Germinal center (tissue), 1 donor: Measurements from ENCODE around the gene MFRP.
"Not testable (repeated sequence)": the region's sequence is repeated elsewhere in the genome, so short reads cannot be mapped to it uniquely, and the experiment has no call there.

ENCODE experiments used
- DNase-seq: peaks from one replicate; pipeline ENCODE4 v3.0.0; 2012; ENCODE audit warnings: mixed read lengths, low spot score

MFRP gene

GRCh38 chr11:119346605-119347004 is at the start of gene MFRP:
TSS of gene MFRP (minus strand) at chr11:119346705. CDS start at chr11:119346513, 192 bp downstream.
- DNase-seq, result no peak

GRCh38 chr11:119391275-119391674 is 44.8 kb upstream of the MFRP start:
- no peak for DNase-seq

GRCh38 chr11:119389611-119390254 is 43.2 kb upstream of the MFRP start:
- DNase-seq, result peak; percentile 61

- no peak for DNase-seq
Measured at GRCh38 chr11:119388103-119388502, 41.6 kb upstream of the MFRP start.

GRCh38 chr11:119384332-119384731 is 37.8 kb upstream of the MFRP start:
- DNase-seq, result no peak

- not testable (repeated sequence) for DNase-seq
Measured at GRCh38 chr11:119382513-119382912, 36.0 kb upstream of the MFRP start.

- no peak for DNase-seq
Measured at GRCh38 chr11:119382101-119382500, 35.6 kb upstream of the MFRP start.

GRCh38 chr11:119381181-119381988 is 34.9 kb upstream of the MFRP start, which contains the start of gene USP2:
TSS of gene USP2 (minus strand) at chr11:119381690. CDS start at chr11:119373480, 8,210 bp downstream.
- peak; percentile 93 for DNase-seq

GRCh38 chr11:119380827-119381180 is 34.3 kb upstream of the MFRP start:
- no peak for DNase-seq

GRCh38 chr11:119380160-119380826 is 33.8 kb upstream of the MFRP start:
- DNase-seq, result no peak

- DNase-seq, result no peak
Measured at GRCh38 chr11:119378851-119379465, 32.5 kb upstream of the MFRP start.

- DNase-seq, result no peak
Measured at GRCh38 chr11:119377961-119378667, 31.6 kb upstream of the MFRP start.

- DNase-seq, result no peak
Measured at GRCh38 chr11:119377112-119377901, 30.8 kb upstream of the MFRP start.

GRCh38 chr11:119376197-119376847 is 29.8 kb upstream of the MFRP start:
- no peak for DNase-seq

- no peak for DNase-seq
Measured at GRCh38 chr11:119375337-119376196, 29.1 kb upstream of the MFRP start.

- no peak for DNase-seq
Measured at GRCh38 chr11:119374632-119375336, 28.3 kb upstream of the MFRP start.

- DNase-seq, result peak; percentile 47
Measured at GRCh38 chr11:119373921-119374631, 27.6 kb upstream of the MFRP start.
